Body of pancreas (tissue), 4 donors: Measurements from ENCODE around the gene RGS13.

Source experiments
- POLR2A ChIP-seq, 3 donors: fragments of 450-650 bp; IDR thresholded peaks; one replicate each; pipeline ENCODE4 v1.6.1; 2016; ENCODE audit warnings: antibody characterized with exemption in 3 of 3, mild to moderate bottlenecking in 2 of 3
- TF ChIP-seq, protein P1 (sequence below), 7 experiments: fragments of 450-650 bp in 4 of 7; fragments of 200-600 bp in 3 of 7; sonication (generic) in 3 of 7; IDR thresholded peaks; one replicate each; pipeline ENCODE4 v1.5.1; 2016 to 2019; ENCODE audit warnings: antibody characterized with exemption in 7 of 7

DNA sequence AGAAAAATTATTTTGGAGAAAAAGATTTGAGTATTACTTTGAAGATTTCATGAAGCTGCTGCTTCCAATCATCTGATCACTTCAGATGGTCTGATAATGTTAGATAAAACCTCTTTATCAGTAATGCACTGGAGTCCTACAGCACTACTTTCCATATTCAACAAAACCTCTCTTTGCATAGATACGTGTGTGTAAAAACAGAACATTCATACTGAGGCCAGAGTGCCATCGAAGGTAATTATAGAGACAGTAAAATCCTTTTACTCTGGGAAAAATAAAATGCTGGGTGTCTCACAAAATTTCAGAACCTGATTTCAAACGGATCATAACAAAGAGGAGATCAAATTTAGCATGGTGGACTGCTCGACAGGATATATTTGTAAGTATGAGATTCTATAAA is at the start of gene RGS13:
- TF ChIP-seq, protein P1, sequence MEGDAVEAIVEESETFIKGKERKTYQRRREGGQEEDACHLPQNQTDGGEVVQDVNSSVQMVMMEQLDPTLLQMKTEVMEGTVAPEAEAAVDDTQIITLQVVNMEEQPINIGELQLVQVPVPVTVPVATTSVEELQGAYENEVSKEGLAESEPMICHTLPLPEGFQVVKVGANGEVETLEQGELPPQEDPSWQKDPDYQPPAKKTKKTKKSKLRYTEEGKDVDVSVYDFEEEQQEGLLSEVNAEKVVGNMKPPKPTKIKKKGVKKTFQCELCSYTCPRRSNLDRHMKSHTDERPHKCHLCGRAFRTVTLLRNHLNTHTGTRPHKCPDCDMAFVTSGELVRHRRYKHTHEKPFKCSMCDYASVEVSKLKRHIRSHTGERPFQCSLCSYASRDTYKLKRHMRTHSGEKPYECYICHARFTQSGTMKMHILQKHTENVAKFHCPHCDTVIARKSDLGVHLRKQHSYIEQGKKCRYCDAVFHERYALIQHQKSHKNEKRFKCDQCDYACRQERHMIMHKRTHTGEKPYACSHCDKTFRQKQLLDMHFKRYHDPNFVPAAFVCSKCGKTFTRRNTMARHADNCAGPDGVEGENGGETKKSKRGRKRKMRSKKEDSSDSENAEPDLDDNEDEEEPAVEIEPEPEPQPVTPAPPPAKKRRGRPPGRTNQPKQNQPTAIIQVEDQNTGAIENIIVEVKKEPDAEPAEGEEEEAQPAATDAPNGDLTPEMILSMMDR (IDR thresholded peaks at IDR 0.05): no peak
- TF ChIP-seq POLR2A (IDR thresholded peaks at IDR 0.05): no peak
